Endothelial cell (in vitro differentiated cells): ENCODE measurements around the gene KIAA1755. TPM values are rescaled to one million over a fixed set of nuclear protein-coding genes. Genes with fewer than 3 reads are reported as not detected.

Experiments used
- DNase-seq: peaks from one replicate; pipeline ENCODE4 v3.0.0; 2021; ENCODE audit warnings: low spot score
- H3K27ac Mint-ChIP-seq: one replicate; pipeline ENCODE4 v1.8.0; 2021; ENCODE audit warnings: mixed read lengths, inconsistent platforms; ENCODE audit not compliant: unreplicated experiment
- H3K27me3 Mint-ChIP-seq: one replicate; pipeline ENCODE4 v1.8.0; 2021; ENCODE audit warnings: mild to moderate bottlenecking, moderate library complexity, mixed read lengths, inconsistent platforms; ENCODE audit not compliant: unreplicated experiment
- H3K36me3 Mint-ChIP-seq: one replicate; pipeline ENCODE4 v1.8.0; 2021; ENCODE audit warnings: mild to moderate bottlenecking, low read depth, mixed read lengths, inconsistent platforms; ENCODE audit not compliant: unreplicated experiment
- H3K4me1 Mint-ChIP-seq: one replicate; pipeline ENCODE4 v1.8.0; 2021; ENCODE audit warnings: mild to moderate bottlenecking, mixed read lengths, inconsistent platforms; ENCODE audit not compliant: unreplicated experiment
- H3K4me3 Mint-ChIP-seq: one replicate; pipeline ENCODE4 v1.8.0; 2021; ENCODE audit warnings: mild to moderate bottlenecking, mixed read lengths, inconsistent platforms; ENCODE audit not compliant: unreplicated experiment
- H3K9me3 Mint-ChIP-seq: one replicate; pipeline ENCODE4 v1.8.0; 2021; ENCODE audit warnings: mixed read lengths, inconsistent platforms; ENCODE audit not compliant: unreplicated experiment
- CTCF ChIP-seq: fragments of 200-600 bp; sonication (generic); IDR thresholded peaks from one replicate; pipeline ENCODE4 v1.5.0; 2021; ENCODE audit warnings: antibody characterized with exemption; ENCODE audit not compliant: unreplicated experiment
- total RNA-seq: library from RNA; stranded (reverse); fragmentation: NEBNext Ultra II Directional; extraction: Animal tissue kit (Norgen Biotek cat#: 25700); gene quantifications from one replicate; pipeline ENCODE4 v1.2.1, GENCODE V29; 2021; ENCODE audit not compliant: unreplicated experiment

KIAA1755 gene
- total RNA-seq, 1 donor from 2014 or later = not detected

- Mint-ChIP-seq H3K27ac (no peak overlapping the region), H3K27me3 (no peaks in the 10 kb centered on the region), H3K9me3 (no peaks in the 10 kb centered on the region), H3K36me3 (no peaks in the 10 kb centered on the region), H3K4me1 (peaks cover 11% of the 10 kb centered on the region), H3K4me3 (no peak overlapping the region)
- no peak for TF ChIP-seq CTCF
- DNase-seq = no peak
These were observed 87.0 kb downstream of the KIAA1755 start for GRCh38 chr20:38173237-38174156.

GRCh38 chr20:38172408-38172807 is 88.1 kb downstream of the KIAA1755 start:
- TF ChIP-seq CTCF = no peak
- no peaks in the 10 kb centered on the region for H3K36me3 Mint-ChIP-seq
- DNase-seq = no peak
- H3K4me1 Mint-ChIP-seq = peaks cover 22% of the 10 kb centered on the region
- H3K4me3 Mint-ChIP-seq = no peak overlapping the region
- H3K27ac Mint-ChIP-seq = no peak overlapping the region
- H3K27me3 Mint-ChIP-seq = peaks cover 2% of the 10 kb centered on the region
- no peaks in the 10 kb centered on the region for H3K9me3 Mint-ChIP-seq

- Mint-ChIP-seq H3K27me3 (peaks cover 2% of the 10 kb centered on the region), H3K27ac (no peak overlapping the region), H3K36me3 (no peaks in the 10 kb centered on the region), H3K4me1 (peaks cover 23% of the 10 kb centered on the region), H3K9me3 (no peaks in the 10 kb centered on the region), H3K4me3 (no peak overlapping the region)
- no peak for DNase-seq
- TF ChIP-seq CTCF = no peak
These were observed 88.9 kb downstream of the KIAA1755 start for GRCh38 chr20:38171675-38172043.

- Mint-ChIP-seq H3K27me3 (peaks cover 2% of the 10 kb centered on the region), H3K4me1 (peaks cover 23% of the 10 kb centered on the region), H3K36me3 (no peaks in the 10 kb centered on the region), H3K4me3 (no peak overlapping the region), H3K9me3 (no peaks in the 10 kb centered on the region), H3K27ac (peak overlapping the region; percentile 13)
- no peak for TF ChIP-seq CTCF
- DNase-seq = no peak
These were observed 89.5 kb downstream of the KIAA1755 start for GRCh38 chr20:38170826-38171674.
